Measurements from ENCODE around the gene PRDM5.

The PRDM5 gene

DNA sequence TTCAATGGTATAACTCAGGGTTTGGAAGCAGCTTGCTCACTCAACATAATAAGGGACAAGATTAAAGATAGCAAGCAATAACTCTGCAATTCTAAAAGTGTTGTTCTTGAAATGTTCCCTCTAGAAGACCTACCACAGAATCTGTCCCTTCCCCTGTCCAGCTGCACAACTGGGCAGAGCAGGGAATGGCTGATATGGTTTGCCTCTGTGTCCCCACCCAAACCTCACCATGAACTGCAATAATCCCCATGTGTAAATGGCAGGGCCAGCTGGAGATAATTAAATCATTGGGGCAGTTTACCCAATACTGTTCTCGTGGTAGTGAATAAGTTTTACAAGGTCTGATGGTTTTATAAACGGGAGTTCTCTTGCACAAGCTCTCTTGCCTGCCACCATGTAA lies 19.1 kb downstream of the PRDM5 start:
- DNase-seq (ENCODE audit: low read depth), result no peak

- DNase-seq (ENCODE audit: low read depth), result no peak
Observed at GRCh38 chr4:120902925-120903324, 19.6 kb downstream of the PRDM5 start.

DNA sequence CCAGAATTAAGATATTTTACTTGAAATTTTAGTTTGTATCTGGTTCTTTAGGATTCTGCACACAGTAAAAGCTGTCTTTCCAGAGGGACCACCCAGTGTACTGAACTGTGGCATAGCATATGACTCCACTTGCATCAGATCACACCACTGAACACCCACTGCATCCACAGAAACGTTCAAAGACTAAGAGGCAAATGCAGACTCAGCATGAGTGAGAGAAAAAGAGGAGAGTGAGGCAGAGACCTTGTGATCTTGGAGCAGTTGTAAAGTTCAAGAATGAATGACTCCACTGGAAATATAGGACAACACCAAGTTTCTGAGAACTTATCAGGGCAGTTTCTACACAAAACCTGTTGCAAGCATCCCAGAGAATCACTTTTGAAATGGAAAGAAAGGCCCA lies 20.8 kb downstream of the PRDM5 start:
- DNase-seq (ENCODE audit: low read depth), result no peak

DNA sequence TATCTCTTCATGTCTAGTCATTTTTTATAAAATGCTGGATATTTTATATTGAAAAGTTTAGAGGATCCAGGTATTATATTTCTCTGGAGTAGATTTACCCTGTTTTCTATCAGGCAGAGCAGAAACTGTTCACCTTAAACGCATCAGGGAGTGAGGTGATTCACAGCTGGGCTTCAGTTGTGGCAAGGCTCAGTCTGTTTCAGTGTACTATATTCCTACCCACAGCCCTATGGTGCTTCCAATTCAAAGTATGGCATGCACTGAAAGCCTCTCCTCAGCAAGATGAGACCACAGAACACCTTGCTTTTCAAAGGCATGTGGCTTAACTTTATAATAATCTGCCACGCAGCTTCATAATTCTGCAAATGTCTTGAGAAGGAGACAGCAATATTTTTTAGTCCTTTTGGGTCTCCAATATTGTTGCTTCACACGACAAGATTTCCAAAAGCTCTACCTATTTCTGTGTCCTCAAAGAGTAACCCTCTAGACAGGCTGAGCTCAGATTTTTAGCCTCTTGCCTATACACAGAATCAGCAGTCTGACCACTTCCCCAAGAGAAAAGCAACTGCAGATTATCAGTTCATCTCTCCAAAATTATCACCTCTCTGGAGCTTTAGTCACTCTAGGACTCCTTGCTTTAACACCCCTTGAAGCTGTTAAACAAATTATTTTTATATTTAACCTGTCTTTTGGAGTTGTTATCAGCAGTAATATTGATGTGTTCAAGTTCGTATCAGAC lies 24.4 kb downstream of the PRDM5 start:
- no peak for DNase-seq (ENCODE audit: low read depth)

GRCh38 chr4:120895554-120895953 lies 27.0 kb downstream of the PRDM5 start:
- no peak for DNase-seq (ENCODE audit: low read depth)

GRCh38 chr4:120893314-120893713 lies 29.2 kb downstream of the PRDM5 start:
- no peak for DNase-seq (ENCODE audit: low read depth)

DNA sequence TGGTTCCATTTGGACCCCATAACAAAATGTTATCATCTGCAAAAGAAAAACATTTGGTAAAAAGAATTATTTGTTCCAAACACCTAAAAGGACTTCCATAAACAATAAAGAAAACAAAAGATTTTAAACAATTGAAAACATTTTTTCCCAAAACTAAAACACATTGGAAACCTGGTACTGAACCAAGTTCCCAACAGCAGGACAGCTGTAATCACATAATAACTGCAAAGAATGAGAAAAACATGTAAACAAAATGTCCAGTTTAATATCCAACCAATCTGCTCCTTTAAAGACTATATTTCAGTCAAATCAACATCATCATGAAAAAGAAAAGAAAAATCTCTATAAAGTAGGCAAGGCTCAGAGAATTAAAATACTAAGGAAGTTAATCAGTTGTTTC lies 36.3 kb downstream of the PRDM5 start:
- no peak for DNase-seq (ENCODE audit: low read depth)

- DNase-seq (ENCODE audit: low read depth), result no peak
Observed at GRCh38 chr4:120881846-120882245, 40.7 kb downstream of the PRDM5 start.

DNA sequence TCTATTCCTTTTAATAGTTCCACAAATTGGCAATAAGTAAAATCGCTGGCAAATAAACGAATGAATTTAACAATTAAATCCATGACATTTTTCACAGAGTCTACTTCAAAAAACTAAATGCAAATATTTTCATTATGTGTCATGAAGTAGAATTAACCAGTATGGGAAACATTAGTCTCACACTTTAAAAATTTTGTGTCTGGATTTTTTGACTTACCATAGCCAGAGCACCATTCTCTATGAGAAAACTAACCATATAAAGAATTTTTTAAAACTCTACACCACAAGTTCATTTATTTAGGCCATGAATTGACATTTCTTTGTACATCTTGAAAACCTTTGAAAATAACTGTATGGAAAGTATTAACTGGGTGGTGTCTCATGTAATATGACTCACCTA lies 41.2 kb downstream of the PRDM5 start:
- no peak for DNase-seq (ENCODE audit: low read depth)

- DNase-seq (ENCODE audit: low read depth), result no peak
Observed at GRCh38 chr4:120877021-120877420, 45.5 kb downstream of the PRDM5 start.

DNA sequence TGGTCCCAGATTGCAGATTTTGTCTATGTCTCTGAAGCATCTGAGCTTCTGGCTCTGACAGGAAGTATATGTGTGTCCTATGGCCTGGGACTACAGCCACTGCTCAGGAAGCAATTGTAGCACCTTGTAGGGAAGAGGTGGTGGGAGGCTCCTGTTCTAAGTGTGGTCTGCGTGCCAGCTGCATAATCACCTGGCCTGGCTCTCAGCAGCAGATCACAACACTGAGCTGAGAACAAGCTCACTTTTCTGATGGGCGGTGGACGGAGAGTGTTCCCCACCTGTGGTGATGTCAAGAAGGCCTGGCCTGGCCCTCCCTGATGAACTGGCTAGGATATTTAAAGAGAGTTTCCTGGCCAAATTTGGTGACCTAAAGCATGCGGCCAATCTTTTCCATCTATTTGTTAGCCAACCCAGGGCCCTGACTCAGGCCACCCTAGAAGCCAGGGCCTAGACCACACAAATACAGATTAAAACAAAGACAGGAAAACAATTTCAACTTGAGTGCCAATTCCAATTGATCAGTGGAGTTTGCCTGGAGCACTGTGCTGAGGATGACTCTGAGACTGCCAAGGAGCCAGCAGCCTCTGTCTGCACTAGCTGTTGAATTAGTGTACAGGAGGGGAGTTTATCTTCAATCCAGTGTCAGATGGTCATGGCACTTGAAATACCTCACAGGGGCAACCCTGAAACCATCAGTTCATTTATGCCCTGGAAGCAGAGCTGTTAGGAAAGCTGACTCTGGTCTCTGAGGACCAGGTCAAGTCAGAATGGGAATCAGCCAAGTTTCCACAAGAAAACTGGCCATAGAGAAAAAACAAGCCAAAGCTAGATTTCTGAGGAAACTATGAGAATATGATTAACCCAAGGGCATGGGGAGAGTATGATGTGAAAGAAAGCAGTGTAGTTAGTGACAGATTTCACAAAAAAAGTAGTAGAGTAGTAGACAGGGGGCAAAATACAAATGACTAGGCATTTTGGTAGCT lies 47.4 kb downstream of the PRDM5 start:
- DNase-seq (ENCODE audit: low read depth), result no peak

- DNase-seq (ENCODE audit: low read depth), result no peak
Observed at GRCh38 chr4:120873554-120873953, 49.0 kb downstream of the PRDM5 start.

DNA sequence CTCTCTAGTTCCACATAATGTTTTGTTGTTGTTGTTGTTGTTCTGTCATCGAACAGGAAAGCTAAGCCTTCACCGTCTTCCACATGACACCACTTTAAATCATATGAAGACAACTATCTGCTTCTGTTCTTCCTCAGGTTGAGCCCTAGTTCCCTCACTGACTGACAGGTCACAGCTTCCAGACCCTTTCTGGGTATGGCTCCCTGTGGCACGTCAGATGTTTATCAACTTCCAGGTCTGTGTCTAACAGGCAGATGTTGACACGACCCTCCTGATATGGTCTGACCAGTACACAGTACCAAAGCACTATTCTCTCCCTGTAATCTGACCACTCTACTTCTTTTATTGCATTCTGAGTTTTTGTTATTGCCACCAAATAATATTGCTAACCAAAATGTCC lies 51.4 kb downstream of the PRDM5 start:
- DNase-seq (ENCODE audit: low read depth), result no peak

- DNase-seq (ENCODE audit: low read depth), result no peak
Observed at GRCh38 chr4:120870279-120870673, 52.2 kb downstream of the PRDM5 start.

DNA sequence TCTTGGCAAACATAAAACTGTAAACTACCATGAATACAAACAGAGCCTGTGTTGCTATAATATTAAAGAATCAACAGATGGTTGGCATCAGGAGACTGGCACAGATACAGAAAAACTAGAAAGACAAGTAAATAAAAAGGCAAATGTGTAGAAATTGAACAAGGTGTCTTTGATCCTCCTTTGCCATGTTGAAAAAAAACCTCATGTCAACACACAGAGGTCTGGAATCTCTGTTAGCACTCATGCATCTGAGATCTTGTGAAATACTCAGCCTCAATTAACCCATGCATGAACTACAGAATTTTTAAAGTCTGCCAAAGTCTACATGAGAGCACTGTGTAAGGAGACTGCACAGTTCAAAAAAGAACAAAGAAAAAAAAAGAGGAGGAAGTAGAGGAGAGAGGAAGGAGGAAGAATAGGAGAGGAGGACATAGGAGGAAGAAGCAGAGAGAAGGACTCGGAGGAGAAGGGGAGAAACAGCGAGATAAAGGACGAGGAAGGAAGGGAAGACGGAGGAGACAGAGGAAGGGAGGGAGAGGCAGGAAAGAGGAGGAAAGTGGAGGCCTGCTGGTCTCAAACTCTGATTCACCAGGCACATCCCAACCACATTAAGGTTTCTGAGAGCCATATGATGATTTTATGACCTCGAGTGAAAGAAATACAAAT lies 52.8 kb downstream of the PRDM5 start:
- DNase-seq (ENCODE audit: low read depth), result no peak

DNA sequence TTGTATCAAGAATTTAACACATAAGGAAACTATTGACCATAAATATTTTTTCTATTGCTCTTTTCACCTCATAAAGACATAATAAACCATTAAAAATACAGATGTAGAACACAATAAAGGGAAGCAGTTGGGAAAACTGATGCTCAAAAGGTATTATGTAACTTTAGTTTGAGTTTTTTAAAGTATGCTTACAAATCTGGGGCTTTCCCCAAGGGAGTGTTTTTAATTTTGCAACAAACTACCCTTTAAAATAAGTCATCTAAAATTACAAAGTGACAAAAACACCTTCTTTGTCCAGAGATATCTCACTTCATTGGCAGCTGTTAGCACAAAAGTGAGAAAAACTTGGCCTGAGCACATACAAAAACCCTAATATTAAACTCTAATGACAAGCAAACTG lies 55.0 kb downstream of the PRDM5 start:
- no peak for DNase-seq (ENCODE audit: low read depth)

GRCh38 chr4:120865985-120866384 lies 56.5 kb downstream of the PRDM5 start:
- no peak for DNase-seq (ENCODE audit: low read depth)

GRCh38 chr4:120864969-120865368 lies 57.6 kb downstream of the PRDM5 start:
- DNase-seq (ENCODE audit: low read depth), result no peak

GRCh38 chr4:120862432-120862831 lies 60.1 kb downstream of the PRDM5 start:
- no peak for DNase-seq (ENCODE audit: low read depth)

- DNase-seq (ENCODE audit: low read depth), result no peak
Observed at GRCh38 chr4:120861852-120862251, 60.7 kb downstream of the PRDM5 start.

DNA sequence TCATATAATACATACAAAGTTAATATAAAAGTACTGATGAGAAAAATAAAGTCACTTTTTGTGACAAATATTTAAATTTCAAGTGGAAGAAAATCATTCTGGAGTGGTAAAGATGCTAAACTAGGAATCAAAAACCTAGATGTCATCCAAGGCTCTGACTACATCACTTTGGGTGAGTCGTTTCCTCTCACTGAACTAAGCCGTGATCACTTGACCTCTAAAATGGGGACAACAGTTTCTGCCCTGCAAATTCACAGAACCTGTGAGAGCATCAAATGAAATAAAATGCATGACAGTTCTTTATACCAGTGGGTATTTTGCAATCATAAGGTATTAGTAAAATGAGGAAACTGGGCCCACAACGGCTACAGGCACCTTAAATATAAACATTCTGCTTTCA lies 63.8 kb downstream of the PRDM5 start:
- no peak for DNase-seq (ENCODE audit: low read depth)

DNA sequence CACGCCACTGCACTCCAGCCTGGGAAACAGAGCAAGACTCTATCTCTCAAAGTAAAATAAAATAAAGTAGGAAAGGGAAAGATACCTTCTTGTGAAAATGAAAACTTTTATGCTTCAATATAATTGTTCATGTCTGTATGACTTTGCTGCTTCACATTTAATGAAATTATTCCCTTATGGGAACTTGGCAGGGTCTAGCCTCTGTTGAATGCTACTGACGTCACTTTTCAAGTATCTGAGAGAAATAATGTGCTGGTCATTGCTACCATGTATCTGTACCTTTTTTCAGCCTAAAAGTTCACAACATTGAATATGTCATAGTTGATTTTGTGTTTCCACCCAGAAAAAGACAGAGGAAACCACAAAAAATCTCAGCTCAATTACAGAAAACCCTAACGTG lies 65.2 kb downstream of the PRDM5 start:
- no peak for DNase-seq (ENCODE audit: low read depth)

DNA sequence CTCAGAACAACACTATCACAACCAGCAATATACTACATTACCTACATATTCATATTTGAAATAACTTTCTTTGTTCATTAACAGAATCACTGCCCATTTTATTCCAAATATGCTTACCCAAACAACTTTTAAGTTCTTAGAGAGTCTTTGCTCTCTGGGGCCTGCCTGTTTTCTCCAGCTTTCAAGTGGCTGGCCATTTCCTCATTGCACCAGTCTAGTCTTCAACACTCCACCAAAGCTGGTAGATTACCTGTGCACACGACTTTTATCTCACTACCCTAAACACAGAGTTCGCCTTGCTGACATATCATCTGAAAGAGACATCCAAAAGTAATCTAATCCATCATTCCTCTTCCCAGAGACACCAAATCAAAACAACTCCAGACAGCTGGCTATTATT lies 66.2 kb downstream of the PRDM5 start:
- no peak for DNase-seq (ENCODE audit: low read depth)
